ENCODE results near the gene CD80.

The CD80 gene

GRCh38 chr3:119524931-119525662, 34.3 kb downstream of the CD80 start:
- TF ChIP-seq JUND (IDR thresholded peaks at IDR 0.05; ENCODE audit: low read depth), result no peak
- peak in 1 of 2 experiments; percentile 35 for DNase-seq (ENCODE audit: low read depth in 1 of 2, low spot score in 1 of 2)
- in situ Hi-C loops (cut with HindIII; ENCODE audit: low pct_unique_long_range_greater_than_20kb, low sequenced_read_pairs), result no loop called here

- no peak for DNase-seq (ENCODE audit: low read depth in 1 of 2, low spot score in 1 of 2)
- in situ Hi-C loops (cut with HindIII; ENCODE audit: low pct_unique_long_range_greater_than_20kb, low sequenced_read_pairs), result no loop called here
- TF ChIP-seq JUND (IDR thresholded peaks at IDR 0.05; ENCODE audit: low read depth), result no peak
These were observed 41.4 kb downstream of the CD80 start for GRCh38 chr3:119518026-119518425.

GRCh38 chr3:119517112-119517511, 42.3 kb downstream of the CD80 start:
- in situ Hi-C loops (cut with HindIII; ENCODE audit: low pct_unique_long_range_greater_than_20kb, low sequenced_read_pairs), result no loop called here
- TF ChIP-seq JUND (IDR thresholded peaks at IDR 0.05; ENCODE audit: low read depth), result no peak
- DNase-seq (ENCODE audit: low read depth in 1 of 2, low spot score in 1 of 2), result no peak

GRCh38 chr3:119514637-119515036, 44.8 kb downstream of the CD80 start:
- DNase-seq (ENCODE audit: low read depth in 1 of 2, low spot score in 1 of 2), result no peak
- in situ Hi-C loops (cut with HindIII; ENCODE audit: low pct_unique_long_range_greater_than_20kb, low sequenced_read_pairs), result no loop called here
- TF ChIP-seq JUND (IDR thresholded peaks at IDR 0.05; ENCODE audit: low read depth), result no peak

GRCh38 chr3:119510690-119511089, 48.7 kb downstream of the CD80 start:
- no peak for DNase-seq (ENCODE audit: low read depth in 1 of 2, low spot score in 1 of 2)
- no peak for TF ChIP-seq JUND (IDR thresholded peaks at IDR 0.05; ENCODE audit: low read depth)
- in situ Hi-C loops (cut with HindIII; ENCODE audit: low pct_unique_long_range_greater_than_20kb, low sequenced_read_pairs), result no loop called here

GRCh38 chr3:119508172-119508845, 51.1 kb downstream of the CD80 start:
- DNase-seq (ENCODE audit: low read depth in 1 of 2, low spot score in 1 of 2), result no peak
- TF ChIP-seq JUND (IDR thresholded peaks at IDR 0.05; ENCODE audit: low read depth), result no peak
- in situ Hi-C loops (cut with HindIII; ENCODE audit: low pct_unique_long_range_greater_than_20kb, low sequenced_read_pairs), result no loop called here

- no peak for DNase-seq (ENCODE audit: low read depth in 1 of 2, low spot score in 1 of 2)
- in situ Hi-C loops (cut with HindIII; ENCODE audit: low pct_unique_long_range_greater_than_20kb, low sequenced_read_pairs), result no loop called here
- no peak for TF ChIP-seq JUND (IDR thresholded peaks at IDR 0.05; ENCODE audit: low read depth)
These were observed 52.0 kb downstream of the CD80 start for GRCh38 chr3:119507404-119507803.

- no peak for DNase-seq (ENCODE audit: low read depth in 1 of 2, low spot score in 1 of 2)
- in situ Hi-C loops (cut with HindIII; ENCODE audit: low pct_unique_long_range_greater_than_20kb, low sequenced_read_pairs), result no loop called here
- no peak for TF ChIP-seq JUND (IDR thresholded peaks at IDR 0.05; ENCODE audit: low read depth)
These were observed 52.8 kb downstream of the CD80 start for GRCh38 chr3:119506631-119507030.

GRCh38 chr3:119500901-119501300, 58.5 kb downstream of the CD80 start:
- TF ChIP-seq JUND (IDR thresholded peaks at IDR 0.05; ENCODE audit: low read depth), result no peak
- in situ Hi-C loops (cut with HindIII; ENCODE audit: low pct_unique_long_range_greater_than_20kb, low sequenced_read_pairs), result no loop called here

GRCh38 chr3:119500265-119500664, 59.1 kb downstream of the CD80 start:
- in situ Hi-C loops (cut with HindIII; ENCODE audit: low pct_unique_long_range_greater_than_20kb, low sequenced_read_pairs), result no loop called here
- no peak for DNase-seq (ENCODE audit: low read depth in 1 of 2, low spot score in 1 of 2)
- no peak for TF ChIP-seq JUND (IDR thresholded peaks at IDR 0.05; ENCODE audit: low read depth)

More at GRCh38 chr3:119500901-119501300, 58.5 kb downstream of the CD80 start:
- no peak for DNase-seq (ENCODE audit: low read depth in 1 of 2, low spot score in 1 of 2)

GRCh38 chr3:119498186-119499011, 61.0 kb downstream of the CD80 start, which contains the start of gene TIMMDC1:
Gene TIMMDC1, plus strand, starts transcription at chr3:119498547. Its CDS starts 187 bp downstream, at chr3:119498734.
- no peak for TF ChIP-seq JUND (IDR thresholded peaks at IDR 0.05; ENCODE audit: low read depth)
- in situ Hi-C loops (cut with HindIII; ENCODE audit: low pct_unique_long_range_greater_than_20kb, low sequenced_read_pairs), result no loop called here
- DNase-seq (ENCODE audit: low read depth in 1 of 2, low spot score in 1 of 2), result peak; percentile 82 to 97

GRCh38 chr3:119497820-119498185, 61.6 kb downstream of the CD80 start:
- no peak for TF ChIP-seq JUND (IDR thresholded peaks at IDR 0.05; ENCODE audit: low read depth)
- peak in 1 of 2 experiments; percentile 34 for DNase-seq (ENCODE audit: low read depth in 1 of 2, low spot score in 1 of 2)
- in situ Hi-C loops (cut with HindIII; ENCODE audit: low pct_unique_long_range_greater_than_20kb, low sequenced_read_pairs), result no loop called here

GRCh38 chr3:119494597-119494996, 64.8 kb downstream of the CD80 start:
- in situ Hi-C loops (cut with HindIII; ENCODE audit: low pct_unique_long_range_greater_than_20kb, low sequenced_read_pairs), result no loop called here
- no peak for TF ChIP-seq JUND (IDR thresholded peaks at IDR 0.05; ENCODE audit: low read depth)
- DNase-seq (ENCODE audit: low read depth in 1 of 2, low spot score in 1 of 2), result no peak

Data from T47D (cell line).